Measurements from ENCODE around the gene DMKN. TPM values are rescaled to one million over a fixed set of nuclear protein-coding genes. Genes with fewer than 3 reads are reported as not detected.

Gene DMKN
- total RNA-seq, 1 donor from 2014 or later: not detected

- Mint-ChIP-seq H3K4me3 (peak overlapping the region; percentile 82), H3K27me3 (ENCODE audit: low read depth) (peaks cover 77% of the 10 kb centered on the region), H3K9me3 (no peaks in the 10 kb centered on the region), H3K27ac (ENCODE audit: unreplicated experiment) (no peak overlapping the region), H3K4me1 (peaks cover 10% of the 10 kb centered on the region), H3K36me3 (ENCODE audit: low read depth) (no peaks in the 10 kb centered on the region)
- DNase-seq (ENCODE audit: low read depth, low spot score): no peak
- TF ChIP-seq CTCF (conservative IDR thresholded peaks at IDR 0.05): no peak
Observed at GRCh38 chr19:35556846-35557538, 43.5 kb upstream of the DMKN start.

- Mint-ChIP-seq H3K4me3 (peak overlapping the region; percentile 56), H3K27me3 (ENCODE audit: low read depth) (peaks cover 68% of the 10 kb centered on the region), H3K27ac (ENCODE audit: unreplicated experiment) (no peak overlapping the region)
Observed at GRCh38 chr19:35556025-35556590, 42.7 kb upstream of the DMKN start.

GRCh38 chr19:35555301-35556005 is 42.0 kb upstream of the DMKN start:
- TF ChIP-seq CTCF (conservative IDR thresholded peaks at IDR 0.05): peak; percentile 38
- peaks cover 10% of the 10 kb centered on the region for H3K4me1 Mint-ChIP-seq
- DNase-seq (ENCODE audit: low read depth, low spot score): no peak
- peaks cover 61% of the 10 kb centered on the region for H3K27me3 Mint-ChIP-seq (ENCODE audit: low read depth)
- peak overlapping the region; percentile 56 for H3K4me3 Mint-ChIP-seq
- no peaks in the 10 kb centered on the region for H3K9me3 Mint-ChIP-seq
- no peak overlapping the region for H3K27ac Mint-ChIP-seq (ENCODE audit: unreplicated experiment)
- H3K36me3 Mint-ChIP-seq (ENCODE audit: low read depth): no peaks in the 10 kb centered on the region

More at GRCh38 chr19:35556025-35556590, 42.7 kb upstream of the DMKN start:
- no peaks in the 10 kb centered on the region for H3K36me3 Mint-ChIP-seq (ENCODE audit: low read depth)
- no peaks in the 10 kb centered on the region for H3K9me3 Mint-ChIP-seq
- peaks cover 10% of the 10 kb centered on the region for H3K4me1 Mint-ChIP-seq
- DNase-seq (ENCODE audit: low read depth, low spot score): no peak
- TF ChIP-seq CTCF (conservative IDR thresholded peaks at IDR 0.05): no peak

DNA sequence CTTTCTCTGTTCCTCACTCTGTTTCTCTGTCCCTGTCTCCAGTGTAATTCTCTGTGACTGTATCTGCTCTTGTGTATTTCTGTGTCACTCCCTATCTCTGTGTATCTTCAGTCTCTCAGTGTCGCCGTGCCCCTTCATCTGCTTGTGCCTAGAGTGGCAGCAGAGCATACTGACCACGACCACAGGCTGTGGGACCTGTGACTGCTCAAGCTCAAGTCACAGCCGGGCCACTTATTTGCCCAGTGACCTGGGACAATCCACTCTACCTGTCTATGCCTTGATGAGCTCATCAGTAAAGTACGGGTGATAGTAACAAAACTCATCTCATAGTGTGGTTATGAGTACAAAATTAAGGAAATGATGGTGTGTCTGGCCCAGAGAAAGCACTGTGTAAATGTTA is 40.6 kb upstream of the DMKN start:
- H3K27me3 Mint-ChIP-seq (ENCODE audit: low read depth): peaks cover 48% of the 10 kb centered on the region
- H3K4me1 Mint-ChIP-seq: peaks cover 14% of the 10 kb centered on the region
- no peak overlapping the region for H3K27ac Mint-ChIP-seq (ENCODE audit: unreplicated experiment)
- H3K36me3 Mint-ChIP-seq (ENCODE audit: low read depth): no peaks in the 10 kb centered on the region
- no peaks in the 10 kb centered on the region for H3K9me3 Mint-ChIP-seq
- TF ChIP-seq CTCF (conservative IDR thresholded peaks at IDR 0.05): no peak
- DNase-seq (ENCODE audit: low read depth, low spot score): no peak
- H3K4me3 Mint-ChIP-seq: peak overlapping the region; percentile 10

DNA sequence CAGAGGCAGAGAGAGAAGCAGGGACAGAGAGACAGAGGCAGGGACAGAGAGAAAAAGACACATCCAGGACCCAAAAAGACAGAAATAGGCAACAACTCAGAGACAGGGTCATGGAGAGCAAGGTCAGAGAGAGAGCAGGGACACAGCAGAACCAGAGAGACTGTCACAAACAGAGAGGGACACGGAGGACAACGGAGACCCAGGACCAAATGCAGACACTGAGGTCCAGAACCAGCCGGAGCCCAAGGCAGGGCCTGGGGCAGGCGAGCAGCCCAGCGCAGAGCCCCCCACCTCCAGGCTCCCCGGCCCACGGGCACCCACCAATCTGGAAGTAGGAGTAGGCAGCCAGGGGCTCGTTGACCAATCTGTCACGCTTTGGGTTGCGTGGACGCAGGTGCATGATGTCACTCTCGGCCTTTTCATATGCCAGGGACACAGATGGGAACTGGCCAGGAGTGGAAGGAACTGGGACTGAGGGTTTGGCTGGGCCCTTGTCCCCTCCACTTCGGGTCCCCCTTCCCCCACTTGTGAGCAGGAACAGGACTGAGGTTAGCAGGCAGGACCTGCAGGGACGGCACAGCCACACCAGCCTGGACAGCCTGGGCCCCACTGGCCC is 40.0 kb upstream of the DMKN start:
- peak overlapping the region; percentile 16 for H3K4me3 Mint-ChIP-seq
- TF ChIP-seq CTCF (conservative IDR thresholded peaks at IDR 0.05): no peak
- DNase-seq (ENCODE audit: low read depth, low spot score): no peak
- no peaks in the 10 kb centered on the region for H3K36me3 Mint-ChIP-seq (ENCODE audit: low read depth)
- H3K4me1 Mint-ChIP-seq: peaks cover 16% of the 10 kb centered on the region
- H3K27me3 Mint-ChIP-seq (ENCODE audit: low read depth): peaks cover 42% of the 10 kb centered on the region
- no peaks in the 10 kb centered on the region for H3K9me3 Mint-ChIP-seq
- no peak overlapping the region for H3K27ac Mint-ChIP-seq (ENCODE audit: unreplicated experiment)
